SHP77 treated with DMSO at 0.1 percent for 48 hours (cell line): ENCODE results near the gene PDE1A.

Experiments
- DNase-seq: peaks from one replicate; lab custom pipeline; 2025; lab: John Stamatoyannopoulos, UW

Gene PDE1A

DNA sequence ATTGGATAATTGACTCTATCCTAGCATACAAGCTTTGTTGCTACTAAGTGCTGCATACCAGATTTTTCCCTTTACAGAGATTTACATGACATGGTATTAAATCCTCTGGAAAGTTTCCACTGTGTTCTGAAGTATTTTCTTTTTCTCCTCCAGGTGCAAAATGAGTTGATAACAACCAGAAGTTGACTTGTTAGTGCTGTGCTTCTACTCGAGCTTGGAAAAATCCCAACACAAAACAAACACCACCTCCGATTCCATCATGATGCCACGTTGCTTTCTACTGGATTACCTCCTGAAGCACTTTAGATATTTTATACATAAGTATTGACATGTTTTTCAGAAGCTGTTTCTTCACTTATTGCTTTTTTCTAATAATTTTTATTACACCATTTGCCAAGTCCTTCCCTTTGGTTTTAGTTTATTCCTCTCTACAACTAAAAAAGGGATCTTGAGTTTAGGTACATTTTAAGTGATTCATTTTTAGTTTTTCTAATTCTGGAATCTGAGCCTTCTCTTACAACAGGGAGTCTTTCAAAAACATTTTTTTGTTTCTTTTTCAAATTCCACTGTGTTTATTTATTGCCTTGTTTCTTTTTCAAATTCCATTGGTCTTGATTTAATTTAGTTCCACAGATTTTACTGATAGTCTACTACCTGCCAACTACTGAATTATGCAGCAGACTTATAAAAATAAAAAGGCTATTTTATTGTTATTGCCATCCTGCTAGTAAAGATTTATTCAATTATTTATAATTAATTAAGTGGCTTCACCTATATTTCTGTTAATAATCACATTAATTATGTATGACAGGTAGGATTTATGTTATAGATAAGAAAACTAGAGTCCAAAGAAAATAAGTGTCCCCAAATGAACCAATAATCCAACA is 297.8 kb downstream of the PDE1A start:
- DNase-seq = no peak

DNA sequence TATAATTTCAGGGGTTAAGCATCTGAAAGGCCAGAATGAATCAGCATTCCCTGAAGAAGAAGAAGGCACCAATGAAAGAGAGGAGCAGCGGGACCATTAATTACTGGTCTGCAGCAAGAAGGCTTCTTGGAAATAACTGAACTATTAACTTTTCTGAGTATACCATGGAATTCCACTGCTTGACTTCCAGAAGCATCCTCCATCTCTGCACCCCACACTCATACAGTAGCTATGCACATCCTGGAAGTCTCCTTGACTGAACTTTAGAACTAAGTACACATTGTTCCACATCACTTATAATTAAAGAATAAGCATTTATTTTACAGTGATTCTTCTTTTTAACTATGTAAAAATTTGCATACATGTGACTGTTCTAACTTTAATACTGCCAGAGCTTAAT is 309.6 kb downstream of the PDE1A start:
- DNase-seq = no peak

DNA sequence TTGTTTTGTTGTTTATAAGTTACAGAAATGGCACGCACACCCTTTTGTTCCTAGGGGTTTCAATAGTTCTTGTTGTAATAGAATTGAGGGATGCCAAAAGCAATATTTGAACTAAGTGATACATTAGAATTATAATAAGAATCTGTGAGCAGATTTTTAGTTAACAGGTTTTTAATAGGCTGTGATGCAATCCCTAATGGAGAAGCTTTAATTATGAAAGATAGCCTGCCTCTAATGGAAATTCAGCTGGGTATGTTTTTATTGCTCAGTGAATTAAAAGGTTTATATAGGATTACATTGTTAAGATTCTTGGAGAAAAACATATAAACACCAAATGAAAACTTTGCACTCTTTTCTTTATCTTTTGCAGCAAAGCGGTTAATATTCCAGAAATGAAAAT is 310.1 kb downstream of the PDE1A start:
- DNase-seq = no peak

DNA sequence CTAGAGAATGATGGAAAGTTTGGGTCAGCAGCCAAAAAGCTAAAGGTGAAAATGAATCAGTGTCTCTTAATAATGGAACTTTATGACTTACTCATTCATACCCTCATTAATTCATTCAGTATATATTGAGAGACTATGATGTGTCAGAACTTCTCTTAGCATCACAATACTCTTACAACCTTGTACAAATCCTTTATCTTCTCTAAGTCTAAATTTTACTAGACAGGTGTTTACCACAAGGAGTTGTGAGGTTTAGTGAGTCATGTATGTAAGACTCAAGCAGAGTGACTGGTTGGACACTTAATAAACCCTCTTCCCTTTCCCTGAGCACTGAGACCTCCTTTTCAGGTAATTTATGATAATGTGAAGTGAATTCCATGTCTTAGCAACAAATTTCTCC is 311.6 kb downstream of the PDE1A start:
- DNase-seq = no peak

DNA sequence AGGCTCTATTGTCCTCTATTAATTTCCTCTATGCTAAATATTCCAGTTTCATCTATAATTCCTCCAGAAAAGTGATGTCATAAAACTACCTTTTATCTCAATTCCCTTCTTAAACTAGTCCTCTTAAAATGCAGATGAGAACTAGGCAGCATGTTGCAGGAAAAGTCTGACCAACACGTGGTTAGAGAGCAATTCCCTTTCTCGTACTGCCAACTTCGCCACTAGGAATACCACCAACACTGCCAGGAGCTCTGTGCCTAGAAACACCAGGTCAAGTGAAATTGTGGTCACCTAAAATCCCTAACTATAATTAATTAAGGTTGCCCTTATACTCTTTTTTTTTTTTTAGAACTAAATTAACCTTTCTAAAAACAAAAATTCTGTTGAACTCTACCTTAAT is 313.5 kb downstream of the PDE1A start:
- DNase-seq = no peak

DNA sequence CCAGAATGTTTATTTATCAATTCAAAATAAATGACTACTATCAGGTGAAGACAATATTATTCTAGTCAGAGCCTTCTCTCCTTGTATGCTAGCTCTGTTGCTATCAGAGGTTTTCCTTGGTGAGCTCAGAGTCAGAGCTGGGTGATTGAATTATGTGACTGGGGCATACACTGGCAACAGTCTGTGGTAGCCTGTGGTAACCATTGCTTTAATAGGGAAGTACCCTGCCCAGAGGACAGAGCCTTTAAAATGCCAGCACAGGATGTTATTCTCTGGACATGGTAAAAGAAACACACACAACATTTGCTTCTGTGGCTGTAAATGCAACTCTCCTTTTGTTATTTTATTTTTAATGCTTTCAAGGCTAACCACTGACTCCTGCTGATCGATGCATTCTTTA is 316.5 kb downstream of the PDE1A start:
- no peak for DNase-seq

DNA sequence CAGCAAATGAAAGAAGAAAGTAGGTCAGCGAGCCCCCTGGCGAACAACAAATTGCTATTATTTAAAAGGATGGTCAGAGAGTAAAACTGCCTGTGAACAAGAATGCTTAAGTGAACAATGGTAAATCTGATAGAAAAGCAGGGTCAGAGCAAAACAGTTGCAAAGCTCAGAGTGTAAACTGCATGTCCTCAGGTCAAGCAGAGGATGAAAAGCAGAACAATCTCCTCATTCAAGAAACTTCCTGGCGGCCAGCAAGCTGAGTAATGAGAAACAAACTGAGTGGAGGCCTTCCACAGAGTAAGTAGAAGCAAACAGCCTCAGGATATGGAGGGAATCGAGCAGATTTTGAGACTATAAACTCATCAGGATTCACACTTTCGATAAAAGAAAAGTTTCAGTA is 323.3 kb downstream of the PDE1A start:
- no peak for DNase-seq

DNA sequence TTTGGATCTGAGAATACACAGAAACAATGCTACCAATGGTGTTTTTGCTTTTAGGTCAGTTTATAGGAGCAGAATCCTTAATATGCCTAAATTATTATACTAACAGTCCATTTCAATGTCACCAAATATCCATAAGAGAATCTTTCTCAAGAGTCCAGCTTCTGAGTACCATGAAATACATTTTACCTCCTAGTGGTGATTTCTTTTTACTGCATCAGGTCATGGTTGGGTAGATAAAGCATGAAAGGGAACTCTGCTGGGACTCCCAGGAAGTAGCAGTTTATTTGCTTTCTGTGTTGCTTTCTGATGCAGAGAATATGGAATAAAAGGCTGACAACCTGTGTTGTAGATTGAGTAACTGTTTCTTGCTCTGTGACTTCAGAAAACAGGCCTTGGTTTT is 325.6 kb downstream of the PDE1A start:
- DNase-seq = no peak

DNA sequence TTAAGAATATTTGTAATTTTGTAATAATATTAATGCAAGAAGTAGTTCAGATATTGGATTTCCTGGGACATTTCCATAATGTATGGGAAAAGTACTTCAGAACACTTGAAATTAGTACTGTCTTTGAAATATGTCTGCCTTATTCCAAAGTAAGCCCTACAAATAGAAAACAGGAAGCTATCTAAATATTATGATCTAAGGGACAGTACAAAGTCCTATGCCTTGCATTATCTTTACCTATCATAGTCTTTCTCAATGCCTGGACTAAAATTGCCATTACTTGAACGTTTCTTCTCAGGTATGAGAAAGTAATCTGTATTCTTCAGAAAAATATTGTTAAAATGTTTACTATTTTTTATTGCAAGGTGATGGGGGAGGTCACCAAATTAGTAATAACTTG is 328.2 kb downstream of the PDE1A start:
- DNase-seq = no peak

DNA sequence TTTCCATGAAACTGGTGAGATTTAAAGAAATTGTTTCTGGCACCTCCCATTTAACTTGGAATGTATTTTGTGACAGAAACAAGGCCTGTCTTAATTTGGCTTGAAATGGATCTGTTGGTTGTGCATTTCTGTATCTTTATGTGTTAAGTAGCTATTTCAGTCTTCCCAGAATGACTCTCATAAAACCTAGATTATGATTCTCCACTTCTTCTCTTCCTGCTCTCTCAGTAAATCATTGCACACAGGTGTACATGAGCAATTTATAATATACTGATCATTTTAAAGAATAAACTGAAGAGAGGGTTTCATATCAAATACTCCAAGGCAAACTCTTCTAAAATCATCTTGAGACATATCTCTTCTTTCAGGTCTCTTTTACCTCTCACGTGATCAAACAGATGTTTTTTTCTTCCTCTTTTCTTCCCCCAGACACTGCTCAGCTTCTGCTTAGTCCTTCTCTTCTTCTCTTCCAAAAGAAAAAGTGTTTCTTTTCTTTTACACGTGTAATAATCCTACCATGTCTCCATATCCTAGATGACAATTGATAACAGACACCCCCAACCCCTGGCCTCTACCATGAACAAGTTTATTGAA is 329.2 kb downstream of the PDE1A start:
- DNase-seq = no peak

DNA sequence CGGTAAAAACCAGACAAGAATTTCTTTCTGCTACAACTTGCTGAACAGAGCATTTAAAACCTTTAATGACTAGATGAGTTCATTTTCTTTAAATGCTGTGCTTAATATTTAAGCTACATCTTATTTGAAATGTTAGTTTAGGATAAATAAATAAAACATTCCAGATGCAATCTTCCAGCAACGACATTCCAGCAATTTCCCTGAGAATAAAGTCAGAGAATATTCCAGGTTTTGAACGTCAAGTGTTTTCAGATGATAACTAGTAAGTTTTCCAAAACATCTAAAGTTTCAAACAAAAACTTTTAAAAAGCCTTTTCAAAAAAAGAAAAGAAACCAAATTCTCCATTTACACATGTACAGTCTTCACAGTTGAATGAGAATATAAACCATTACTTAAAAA is 336.4 kb downstream of the PDE1A start:
- no peak for DNase-seq
